Stomach smooth muscle (tissue), 2 donors: ENCODE data around the gene RAB40AL.
"Not testable (repeated sequence)": the region's sequence is repeated elsewhere in the genome, so short reads cannot be mapped to it uniquely, and the experiment has no call there.

Experiments used
- H3K27ac ChIP-seq: one replicate; pipeline ENCODE4 v1.7.0; 2013; ENCODE audit warnings: mild to moderate bottlenecking, low read length, inconsistent platforms
- H3K27me3 ChIP-seq, 2 donors: one replicate each; pipeline ENCODE4 v1.7.0; 2013; ENCODE audit warnings: low read length in 2 of 2; ENCODE audit not compliant: insufficient read depth in 2 of 2, control insufficient read depth in 1 of 2
- H3K36me3 ChIP-seq, 2 donors: one replicate each; pipeline ENCODE4 v1.7.0; 2013; ENCODE audit warnings: low read length in 2 of 2; ENCODE audit not compliant: control insufficient read depth in 2 of 2, insufficient read depth in 2 of 2
- H3K4me1 ChIP-seq: one replicate; pipeline ENCODE4 v1.7.0; 2013; ENCODE audit warnings: low read length; ENCODE audit not compliant: control insufficient read depth, insufficient read depth
- H3K4me3 ChIP-seq, 2 donors: one replicate each; pipeline ENCODE4 v1.7.0; 2013; ENCODE audit warnings: low read length in 2 of 2
- H3K9ac ChIP-seq, 2 donors: one replicate each; pipeline ENCODE4 v1.7.0; 2013; ENCODE audit warnings: low read length in 2 of 2, mild to moderate bottlenecking in 1 of 2
- H3K9me3 ChIP-seq, 2 donors: one replicate each; pipeline ENCODE4 v1.7.0; 2013; ENCODE audit warnings: low read length in 2 of 2; ENCODE audit not compliant: control insufficient read depth in 2 of 2
- donor health status: healthy.
- donor health status: Pancreatic carcinoma.

The RAB40AL gene

GRCh38 chrX:102959471-102959870 lies 22.4 kb downstream of the RAB40AL start:
- Histone ChIP-seq H3K4me3 (no peak overlapping the region), H3K4me1 (no peaks in the 10 kb centered on the region), H3K36me3 (no peaks in the 10 kb centered on the region), H3K27me3 (peaks cover 0 to 11% of the 10 kb centered on the region in 2 donors), H3K9me3 (no peaks in the 10 kb centered on the region), H3K27ac (no peak overlapping the region), H3K9ac (no peak overlapping the region)

GRCh38 chrX:102963955-102964354 lies 26.9 kb downstream of the RAB40AL start:
- Histone ChIP-seq H3K9ac (no peak overlapping the region), H3K9me3 (peaks cover 0 to 4% of the 10 kb centered on the region in 2 donors), H3K27ac (no peak overlapping the region), H3K36me3 (no peaks in the 10 kb centered on the region), H3K4me1 (no peaks in the 10 kb centered on the region), H3K27me3 (peaks cover 0 to 14% of the 10 kb centered on the region in 2 donors), H3K4me3 (no peak overlapping the region)

GRCh38 chrX:102964940-102965339 lies 27.9 kb downstream of the RAB40AL start:
- H3K4me1 ChIP-seq = no peaks in the 10 kb centered on the region
- H3K4me3 ChIP-seq = no peak overlapping the region
- peaks cover 0 to 4% of the 10 kb centered on the region in 2 donors for H3K9me3 ChIP-seq
- H3K9ac ChIP-seq = no peak overlapping the region
- H3K36me3 ChIP-seq = no peaks in the 10 kb centered on the region
- no peak overlapping the region for H3K27ac ChIP-seq
- peaks cover 0 to 6% of the 10 kb centered on the region in 2 donors for H3K27me3 ChIP-seq

- Histone ChIP-seq H3K36me3 (no peaks in the 10 kb centered on the region), H3K4me3 (no peak overlapping the region), H3K9me3 (peaks cover 0 to 15% of the 10 kb centered on the region in 2 donors), H3K27ac (no peak overlapping the region), H3K4me1 (no peaks in the 10 kb centered on the region), H3K9ac (no peak overlapping the region), H3K27me3 (peaks cover 0 to 4% of the 10 kb centered on the region in 2 donors)
These were observed 29.6 kb downstream of the RAB40AL start for GRCh38 chrX:102966701-102967100.

- no peak overlapping the region for H3K9ac ChIP-seq
- peaks cover 0 to 19% of the 10 kb centered on the region in 2 donors for H3K9me3 ChIP-seq
- H3K4me1 ChIP-seq = no peaks in the 10 kb centered on the region
- H3K27me3 ChIP-seq = peaks cover 0 to 4% of the 10 kb centered on the region in 2 donors
- H3K27ac ChIP-seq = no peak overlapping the region
- H3K4me3 ChIP-seq = no peak overlapping the region
- H3K36me3 ChIP-seq = no peaks in the 10 kb centered on the region
These were observed 31.1 kb downstream of the RAB40AL start for GRCh38 chrX:102968216-102968615.

GRCh38 chrX:102971536-102971935 lies 34.5 kb downstream of the RAB40AL start:
- not testable (repeated sequence) for H3K36me3 ChIP-seq, H3K4me3 ChIP-seq, H3K9ac ChIP-seq, H3K27me3 ChIP-seq, H3K4me1 ChIP-seq, H3K27ac ChIP-seq
- peaks cover 0 to 26% of the 10 kb centered on the region in 2 donors for H3K9me3 ChIP-seq

GRCh38 chrX:102975016-102975415 lies 37.9 kb downstream of the RAB40AL start:
- no peaks in the 10 kb centered on the region for H3K36me3 ChIP-seq
- H3K9ac ChIP-seq = no peak overlapping the region
- peaks cover 0 to 22% of the 10 kb centered on the region in 2 donors for H3K9me3 ChIP-seq
- H3K27me3 ChIP-seq = peaks cover 0 to 5% of the 10 kb centered on the region in 2 donors
- H3K4me3 ChIP-seq = no peak overlapping the region
- H3K27ac ChIP-seq = no peak overlapping the region
- no peaks in the 10 kb centered on the region for H3K4me1 ChIP-seq

- H3K4me1 ChIP-seq = no peaks in the 10 kb centered on the region
- peaks cover 0 to 13% of the 10 kb centered on the region in 2 donors for H3K27me3 ChIP-seq
- no peak overlapping the region for H3K4me3 ChIP-seq
- H3K9ac ChIP-seq = no peak overlapping the region
- no peaks in the 10 kb centered on the region for H3K36me3 ChIP-seq
- H3K27ac ChIP-seq = no peak overlapping the region
- peaks cover 0 to 15% of the 10 kb centered on the region in 2 donors for H3K9me3 ChIP-seq
These were observed 39.2 kb downstream of the RAB40AL start for GRCh38 chrX:102976286-102976685.

GRCh38 chrX:102976793-102977495 lies 39.9 kb downstream of the RAB40AL start:
- Histone ChIP-seq H3K4me3 (no peak overlapping the region), H3K9ac (no peak overlapping the region), H3K27ac (no peak overlapping the region), H3K36me3 (no peaks in the 10 kb centered on the region), H3K4me1 (no peaks in the 10 kb centered on the region), H3K27me3 (peaks cover 0 to 13% of the 10 kb centered on the region in 2 donors), H3K9me3 (peaks cover 0 to 12% of the 10 kb centered on the region in 2 donors)

- Histone ChIP-seq H3K27me3 (peaks cover 0 to 13% of the 10 kb centered on the region in 2 donors), H3K36me3 (no peaks in the 10 kb centered on the region), H3K4me3 (no peak overlapping the region), H3K9ac (no peak overlapping the region), H3K9me3 (peaks cover 0 to 6% of the 10 kb centered on the region in 2 donors), H3K27ac (no peak overlapping the region), H3K4me1 (no peaks in the 10 kb centered on the region)
These were observed 41.5 kb downstream of the RAB40AL start for GRCh38 chrX:102978594-102978993.

- Histone ChIP-seq H3K4me3 (no peak overlapping the region), H3K9me3 (peaks cover 0 to 3% of the 10 kb centered on the region in 2 donors), H3K27me3 (peaks cover 0 to 13% of the 10 kb centered on the region in 2 donors), H3K27ac (no peak overlapping the region), H3K4me1 (no peaks in the 10 kb centered on the region), H3K9ac (no peak overlapping the region), H3K36me3 (no peaks in the 10 kb centered on the region)
These were observed 42.5 kb downstream of the RAB40AL start for GRCh38 chrX:102979536-102979935.
